Neural cell (in vitro differentiated cells): ENCODE measurements around the gene ERBB4. TPM values are rescaled to one million over a fixed set of nuclear protein-coding genes. Genes with fewer than 3 reads are reported as not detected.

Source experiments
- H2AFZ ChIP-seq: fragments of 200-600, 300-800 bp; sonication (generic), shearing (Covaris generic); 2 replicates; pipeline ENCODE4 v1.6.0; 2014; ENCODE audit warnings: low read depth, mild to moderate bottlenecking, antibody characterized with exemption, low read length, moderate library complexity
- H3F3A ChIP-seq: fragments of 200-600 bp; shearing (Covaris generic); 2 replicates; pipeline ENCODE4 v1.6.1; 2016; ENCODE audit warnings: mild to moderate bottlenecking, moderate library complexity, mixed read lengths, antibody characterized with exemption, low read length; ENCODE audit not compliant: insufficient read depth, poor library complexity, severe bottlenecking
- H3K27ac ChIP-seq: fragments of 200-600, 300-800 bp; sonication (generic), shearing (Covaris generic); 2 replicates; pipeline ENCODE4 v1.5.1; 2014; ENCODE audit warnings: mild to moderate bottlenecking, low read length, moderate library complexity
- H3K27me3 ChIP-seq: fragments of 300-800, 200-600 bp; sonication (generic), shearing (Covaris generic); 2 replicates; pipeline ENCODE4 v1.6.0; 2014; ENCODE audit warnings: mild to moderate bottlenecking, low read depth, low read length, moderate library complexity; ENCODE audit not compliant: insufficient read depth
- H3K36me3 ChIP-seq: fragments of 300-800, 200-600 bp; sonication (generic), shearing (Covaris generic); 2 replicates; pipeline ENCODE4 v1.5.1; 2014; ENCODE audit warnings: mild to moderate bottlenecking, antibody characterized with exemption, low read length, moderate library complexity; ENCODE audit not compliant: insufficient read depth
- H3K4me2 ChIP-seq: fragments of 300-800, 200-600 bp; sonication (generic), shearing (Covaris generic); 2 replicates; pipeline ENCODE4 v1.6.0; 2014; ENCODE audit warnings: mild to moderate bottlenecking, low read length
- H3K4me3 ChIP-seq: fragments of 300-800, 200-600 bp; sonication (generic), shearing (Covaris generic); 2 replicates; pipeline ENCODE4 v1.5.1; 2014; ENCODE audit warnings: mild to moderate bottlenecking, low read length, moderate library complexity
- H3K79me2 ChIP-seq: fragments of 200-600 bp; shearing (Covaris generic); replicated peaks from 2 replicates; pipeline ENCODE4 v1.6.0; 2014; ENCODE audit warnings: mild to moderate bottlenecking, low read length, moderate library complexity; ENCODE audit not compliant: insufficient read depth
- H3K9ac ChIP-seq: fragments of 300-800, 200-600 bp; sonication (generic), shearing (Covaris generic); 2 replicates; pipeline ENCODE4 v1.6.1; 2016; ENCODE audit warnings: mild to moderate bottlenecking, low read length, mixed read lengths
- H3K9me2 ChIP-seq: fragments of 200-600 bp; shearing (Covaris generic); 2 replicates; pipeline ENCODE4 v1.6.1; 2016; ENCODE audit warnings: mild to moderate bottlenecking, low read length, mixed read lengths; ENCODE audit not compliant: insufficient read depth
- H3K9me3 ChIP-seq: fragments of 200-600, 300-800 bp; sonication (generic), shearing (Covaris generic); 2 replicates; pipeline ENCODE4 v1.6.1; 2016; ENCODE audit warnings: mild to moderate bottlenecking, mixed run types, low read length, moderate library complexity, mixed read lengths
- H4K20me1 ChIP-seq: fragments of 200-600 bp; shearing (Covaris generic); 2 replicates; pipeline ENCODE4 v1.6.1; 2016; ENCODE audit warnings: mild to moderate bottlenecking, mixed run types; ENCODE audit not compliant: insufficient read depth
- EP300 ChIP-seq: fragments of 450-650 bp; conservative IDR thresholded peaks from 2 replicates; pipeline ENCODE4 v1.6.1; 2014; ENCODE audit warnings: antibody characterized with exemption, mild to moderate bottlenecking, moderate library complexity; ENCODE audit not compliant: poor library complexity, severe bottlenecking
- EZH2 ChIP-seq: fragments of 200-600, 300-800 bp; shearing (Covaris generic), sonication (generic); IDR thresholded peaks from 2 replicates; pipeline ENCODE4 v1.6.1; 2014; ENCODE audit warnings: antibody characterized with exemption, low read length, borderline replicate concordance, mild to moderate bottlenecking; ENCODE audit not compliant: insufficient read depth, poor library complexity, severe bottlenecking
- MXI1 ChIP-seq: fragments of 450-650 bp; conservative IDR thresholded peaks from 2 replicates; pipeline ENCODE4 v1.6.1; 2014; ENCODE audit warnings: antibody characterized with exemption, mild to moderate bottlenecking; ENCODE audit not compliant: poor library complexity, severe bottlenecking
- POLR2AphosphoS5 ChIP-seq: IDR thresholded peaks from 2 replicates; pipeline ENCODE4 v1.6.1; 2012
- RAD21 ChIP-seq: fragments of 450-650 bp; conservative IDR thresholded peaks from 2 replicates; pipeline ENCODE4 v1.6.1; 2014; ENCODE audit warnings: antibody characterized with exemption, mild to moderate bottlenecking, moderate library complexity
- SMC3 ChIP-seq: fragments of 450-650 bp; conservative IDR thresholded peaks from 2 replicates; pipeline ENCODE4 v1.6.1; 2014; ENCODE audit warnings: antibody characterized with exemption, mild to moderate bottlenecking, moderate library complexity; ENCODE audit not compliant: poor library complexity
- TAF1 ChIP-seq: IDR thresholded peaks from 2 replicates; pipeline ENCODE4 v1.6.1; 2012; ENCODE audit warnings: low read depth
- polyA plus RNA-seq: library from polyadenylated mRNA; depleted of rRNA; stranded (reverse); fragments of >200 nt; gene quantifications from 2 replicates; pipeline ENCODE4 v1.2.3, GENCODE V29; 2014
- TF ChIP-seq, protein P1 (sequence below): fragments of 450-650 bp; IDR thresholded peaks from 2 replicates; pipeline ENCODE4 v1.5.1; 2014; ENCODE audit warnings: antibody characterized with exemption, mild to moderate bottlenecking, moderate library complexity; ENCODE audit not compliant: poor library complexity, severe bottlenecking
- TF ChIP-seq, protein P2 (sequence below): IDR thresholded peaks from 2 replicates; pipeline ENCODE4 v1.6.1; 2012; ENCODE audit warnings: borderline replicate concordance

ERBB4 gene
- polyA plus RNA-seq, 1 donor from 2014 or later: 0.69 TPM

DNA sequence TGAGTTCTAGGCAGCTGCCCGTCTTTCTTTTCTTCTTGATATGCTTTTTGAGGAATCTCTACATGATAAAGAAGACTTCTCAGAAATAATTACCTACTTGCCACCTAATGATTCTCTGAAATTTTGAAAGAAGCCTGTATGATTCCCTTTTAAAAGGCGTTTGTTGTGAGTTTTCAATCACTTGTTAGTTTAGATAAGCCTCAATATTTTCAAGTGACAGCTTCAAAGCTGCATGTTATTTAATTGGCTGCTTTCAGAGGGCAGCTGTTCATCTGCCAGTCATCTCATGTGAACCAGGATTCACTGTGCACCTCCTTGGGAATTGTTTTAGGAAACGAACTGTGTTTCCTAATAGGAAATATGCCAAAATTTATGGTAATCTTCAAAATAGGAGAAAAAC is 1044.1 kb downstream of the ERBB4 start:
- H3K9ac ChIP-seq: no peak overlapping the region
- H3K36me3 ChIP-seq: no peaks in the 10 kb centered on the region
- H2AFZ ChIP-seq: no peak overlapping the region
- no peaks in the 10 kb centered on the region for H4K20me1 ChIP-seq
- H3F3A ChIP-seq: no peaks in the 10 kb centered on the region
- H3K4me3 ChIP-seq: no peak overlapping the region
- no peaks in the 10 kb centered on the region for H3K27me3 ChIP-seq
- no peaks in the 10 kb centered on the region for H3K9me3 ChIP-seq
- H3K79me2 ChIP-seq: no peaks in the 10 kb centered on the region
- no peak for TF ChIP-seq TAF1
- TF ChIP-seq, protein P1, sequence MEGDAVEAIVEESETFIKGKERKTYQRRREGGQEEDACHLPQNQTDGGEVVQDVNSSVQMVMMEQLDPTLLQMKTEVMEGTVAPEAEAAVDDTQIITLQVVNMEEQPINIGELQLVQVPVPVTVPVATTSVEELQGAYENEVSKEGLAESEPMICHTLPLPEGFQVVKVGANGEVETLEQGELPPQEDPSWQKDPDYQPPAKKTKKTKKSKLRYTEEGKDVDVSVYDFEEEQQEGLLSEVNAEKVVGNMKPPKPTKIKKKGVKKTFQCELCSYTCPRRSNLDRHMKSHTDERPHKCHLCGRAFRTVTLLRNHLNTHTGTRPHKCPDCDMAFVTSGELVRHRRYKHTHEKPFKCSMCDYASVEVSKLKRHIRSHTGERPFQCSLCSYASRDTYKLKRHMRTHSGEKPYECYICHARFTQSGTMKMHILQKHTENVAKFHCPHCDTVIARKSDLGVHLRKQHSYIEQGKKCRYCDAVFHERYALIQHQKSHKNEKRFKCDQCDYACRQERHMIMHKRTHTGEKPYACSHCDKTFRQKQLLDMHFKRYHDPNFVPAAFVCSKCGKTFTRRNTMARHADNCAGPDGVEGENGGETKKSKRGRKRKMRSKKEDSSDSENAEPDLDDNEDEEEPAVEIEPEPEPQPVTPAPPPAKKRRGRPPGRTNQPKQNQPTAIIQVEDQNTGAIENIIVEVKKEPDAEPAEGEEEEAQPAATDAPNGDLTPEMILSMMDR: no peak
- TF ChIP-seq EP300: no peak
- no peak for TF ChIP-seq POLR2AphosphoS5
- TF ChIP-seq, protein P2, sequence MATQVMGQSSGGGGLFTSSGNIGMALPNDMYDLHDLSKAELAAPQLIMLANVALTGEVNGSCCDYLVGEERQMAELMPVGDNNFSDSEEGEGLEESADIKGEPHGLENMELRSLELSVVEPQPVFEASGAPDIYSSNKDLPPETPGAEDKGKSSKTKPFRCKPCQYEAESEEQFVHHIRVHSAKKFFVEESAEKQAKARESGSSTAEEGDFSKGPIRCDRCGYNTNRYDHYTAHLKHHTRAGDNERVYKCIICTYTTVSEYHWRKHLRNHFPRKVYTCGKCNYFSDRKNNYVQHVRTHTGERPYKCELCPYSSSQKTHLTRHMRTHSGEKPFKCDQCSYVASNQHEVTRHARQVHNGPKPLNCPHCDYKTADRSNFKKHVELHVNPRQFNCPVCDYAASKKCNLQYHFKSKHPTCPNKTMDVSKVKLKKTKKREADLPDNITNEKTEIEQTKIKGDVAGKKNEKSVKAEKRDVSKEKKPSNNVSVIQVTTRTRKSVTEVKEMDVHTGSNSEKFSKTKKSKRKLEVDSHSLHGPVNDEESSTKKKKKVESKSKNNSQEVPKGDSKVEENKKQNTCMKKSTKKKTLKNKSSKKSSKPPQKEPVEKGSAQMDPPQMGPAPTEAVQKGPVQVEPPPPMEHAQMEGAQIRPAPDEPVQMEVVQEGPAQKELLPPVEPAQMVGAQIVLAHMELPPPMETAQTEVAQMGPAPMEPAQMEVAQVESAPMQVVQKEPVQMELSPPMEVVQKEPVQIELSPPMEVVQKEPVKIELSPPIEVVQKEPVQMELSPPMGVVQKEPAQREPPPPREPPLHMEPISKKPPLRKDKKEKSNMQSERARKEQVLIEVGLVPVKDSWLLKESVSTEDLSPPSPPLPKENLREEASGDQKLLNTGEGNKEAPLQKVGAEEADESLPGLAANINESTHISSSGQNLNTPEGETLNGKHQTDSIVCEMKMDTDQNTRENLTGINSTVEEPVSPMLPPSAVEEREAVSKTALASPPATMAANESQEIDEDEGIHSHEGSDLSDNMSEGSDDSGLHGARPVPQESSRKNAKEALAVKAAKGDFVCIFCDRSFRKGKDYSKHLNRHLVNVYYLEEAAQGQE: no peak
- no peak for TF ChIP-seq MXI1
- TF ChIP-seq EZH2: no peak
- no peak for TF ChIP-seq RAD21
- TF ChIP-seq SMC3: no peak
- H3K4me2 ChIP-seq: no peak overlapping the region
- H3K27ac ChIP-seq: no peak overlapping the region
- no peaks in the 10 kb centered on the region for H3K9me2 ChIP-seq

DNA sequence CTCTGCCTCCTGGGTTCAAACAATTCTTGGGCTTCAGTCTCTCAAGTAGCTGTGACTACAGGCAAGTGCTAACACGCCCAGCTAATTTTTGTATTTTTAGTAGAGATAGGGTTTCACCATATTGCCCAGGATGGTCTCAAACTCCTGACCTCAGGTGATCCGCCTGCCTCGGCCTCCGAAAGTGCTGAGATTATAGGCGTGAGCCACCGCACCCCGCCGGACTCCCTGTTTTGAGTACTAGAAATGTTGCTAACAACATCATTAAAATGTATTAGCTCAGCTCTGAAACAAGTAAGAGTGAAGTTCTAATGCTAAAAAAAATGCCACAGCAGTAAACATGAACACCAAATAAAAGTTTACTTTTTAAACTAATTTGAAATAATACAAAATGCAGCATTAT is 1044.5 kb downstream of the ERBB4 start:
- TF ChIP-seq RAD21 (no peak), EZH2 (no peak), MXI1 (no peak), POLR2AphosphoS5 (no peak), SMC3 (no peak), TAF1 (no peak), EP300 (no peak)
- TF ChIP-seq, protein P1: no peak
- TF ChIP-seq, protein P2: no peak
- Histone ChIP-seq H4K20me1 (no peaks in the 10 kb centered on the region), H3K79me2 (no peaks in the 10 kb centered on the region), H3K9me3 (no peaks in the 10 kb centered on the region), H3K27me3 (no peaks in the 10 kb centered on the region), H2AFZ (no peak overlapping the region), H3K9ac (no peak overlapping the region), H3K4me2 (no peak overlapping the region), H3K4me3 (no peak overlapping the region), H3F3A (no peaks in the 10 kb centered on the region), H3K27ac (no peak overlapping the region), H3K36me3 (no peaks in the 10 kb centered on the region), H3K9me2 (no peaks in the 10 kb centered on the region)
